Stimulated activated CD8-positive, alpha-beta memory T cell treated with anti-CD3 and anti-CD28 coated beads, Interleukin-4, amount 100 ng/mL, for 1 hour (primary cell): ENCODE data around the gene RIMS3.

Source experiments
- DNase-seq, 2 donors: peaks; one replicate each; pipeline ENCODE4 v3.0.0-alpha.2; 2020; ENCODE audit warnings: low read depth in 2 of 2, low spot score in 1 of 2

RIMS3 gene

DNA sequence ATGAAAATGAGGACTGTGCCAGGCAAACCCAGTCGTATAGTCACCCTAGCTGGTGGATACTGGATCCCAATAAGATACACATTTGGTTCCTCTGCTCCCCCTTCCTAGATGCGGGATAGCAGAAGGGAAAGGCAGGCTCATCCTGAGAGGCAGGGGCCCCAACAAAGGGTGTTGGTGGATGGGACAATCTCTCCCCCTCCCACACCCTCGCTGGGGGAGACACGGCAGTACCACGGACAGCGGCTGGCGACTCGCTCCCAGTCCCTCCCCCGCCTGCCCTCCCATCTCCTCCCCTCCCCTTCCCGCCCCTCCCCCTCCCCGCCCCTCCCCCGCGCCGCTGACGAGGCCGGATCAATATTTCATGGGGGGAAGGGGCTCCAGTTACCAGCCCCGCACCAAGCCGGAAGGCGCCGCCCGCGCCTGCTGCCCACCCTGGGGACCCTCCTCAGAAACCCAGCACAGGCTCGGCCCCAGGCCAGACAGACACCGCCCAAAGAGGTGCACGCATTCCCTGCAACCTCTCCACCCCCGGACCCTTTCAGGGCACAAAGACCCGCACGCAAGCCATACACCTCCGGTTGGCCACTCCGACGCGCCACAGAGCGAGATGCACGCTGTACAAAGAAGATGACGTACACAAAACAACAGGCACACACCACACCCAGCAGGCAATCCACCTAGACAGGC lies 11.5 kb downstream of the RIMS3 start:
- DNase-seq, result no peak

DNA sequence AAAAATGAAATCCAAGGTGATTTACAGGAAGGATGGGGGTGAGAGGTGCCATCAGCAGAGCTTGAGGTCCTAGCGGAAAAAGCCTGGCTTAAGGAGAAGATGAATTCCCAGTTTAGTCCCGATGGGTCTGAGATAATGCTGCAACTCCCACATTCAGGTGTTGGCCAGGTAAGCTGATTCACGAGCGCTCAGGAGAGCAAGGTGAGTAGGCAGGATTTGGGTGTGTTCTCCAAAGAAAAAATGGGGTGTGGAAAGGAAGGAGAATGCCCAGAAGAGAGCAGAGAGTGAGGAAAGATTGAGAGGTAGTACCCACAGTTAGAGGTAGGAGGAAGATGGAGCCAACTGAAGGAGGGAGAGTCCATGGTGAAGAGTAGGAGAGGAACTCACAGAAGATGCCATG lies 12.5 kb downstream of the RIMS3 start:
- DNase-seq, result no peak

DNA sequence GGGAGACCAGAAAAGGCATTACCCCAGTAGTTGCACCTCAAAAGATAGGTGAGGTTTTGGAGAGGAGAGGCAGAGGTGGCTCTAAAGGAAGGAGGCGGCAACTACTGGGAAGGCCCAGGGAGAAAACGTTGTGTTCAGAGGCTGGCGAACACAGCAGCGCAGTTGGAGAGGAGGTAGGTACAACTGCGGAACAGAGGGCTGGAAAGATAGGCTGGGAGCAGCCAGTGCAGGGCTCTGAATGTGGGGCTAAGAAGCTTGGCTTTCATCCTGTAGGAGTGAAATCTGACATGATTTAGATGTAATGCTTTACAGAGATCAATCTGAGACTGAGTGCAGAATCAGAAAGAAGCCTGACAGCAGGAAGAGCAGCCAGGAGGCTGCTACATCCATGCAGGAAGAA lies 13.0 kb downstream of the RIMS3 start:
- DNase-seq, result no peak

DNA sequence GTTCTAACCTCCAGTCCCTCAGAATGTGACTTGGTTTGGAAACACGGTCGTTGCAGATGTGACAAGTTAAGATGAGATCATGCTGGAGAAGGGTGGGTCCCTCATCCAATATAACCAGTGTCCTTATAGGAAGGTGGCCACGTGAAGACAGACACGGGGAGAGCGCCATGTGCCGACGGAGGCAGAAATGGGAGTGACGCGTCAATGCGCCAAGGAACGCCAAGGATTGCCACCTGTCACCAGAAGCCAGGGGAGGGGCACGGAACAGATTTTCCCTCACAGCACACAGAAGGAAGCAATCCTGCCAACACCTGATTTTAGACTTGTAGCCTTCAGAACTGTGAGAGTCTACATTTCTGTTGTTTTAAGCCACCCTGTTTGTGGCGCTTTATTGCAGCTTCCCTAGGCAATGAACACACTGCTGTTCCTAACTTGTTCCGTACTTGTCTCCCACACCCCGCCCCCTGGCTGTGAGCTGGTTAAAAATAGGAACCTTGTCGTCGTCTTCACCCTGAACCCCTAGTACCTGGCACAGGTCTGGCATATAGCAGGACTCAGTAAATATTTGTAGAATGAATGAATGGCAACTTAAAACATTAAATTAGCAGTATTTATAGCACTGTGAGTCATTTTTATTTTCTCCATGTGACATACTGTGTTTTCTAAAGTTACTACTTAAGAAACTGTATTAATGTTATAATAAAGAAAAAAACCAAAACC lies 14.2 kb downstream of the RIMS3 start:
- DNase-seq, result no peak

DNA sequence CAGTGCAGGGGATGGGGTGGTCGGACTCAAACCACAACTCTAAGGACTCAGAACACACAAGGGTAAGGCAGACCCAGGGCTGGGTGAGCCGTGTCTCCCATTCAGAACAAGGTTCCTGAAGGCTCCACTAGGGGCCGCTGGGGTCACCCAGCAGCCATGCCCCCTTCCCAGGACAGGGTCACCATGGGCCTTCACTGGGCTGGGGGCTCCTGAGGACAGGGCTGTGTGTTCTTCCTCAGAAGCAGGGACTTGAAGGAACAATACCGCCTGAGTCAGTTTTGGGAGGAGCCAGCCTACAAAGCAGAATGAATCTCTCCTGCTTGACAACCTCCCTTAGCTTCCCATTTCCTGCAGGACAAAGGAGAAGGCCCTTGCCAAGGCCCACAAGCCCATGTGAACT lies 15.4 kb downstream of the RIMS3 start:
- no peak for DNase-seq

DNA sequence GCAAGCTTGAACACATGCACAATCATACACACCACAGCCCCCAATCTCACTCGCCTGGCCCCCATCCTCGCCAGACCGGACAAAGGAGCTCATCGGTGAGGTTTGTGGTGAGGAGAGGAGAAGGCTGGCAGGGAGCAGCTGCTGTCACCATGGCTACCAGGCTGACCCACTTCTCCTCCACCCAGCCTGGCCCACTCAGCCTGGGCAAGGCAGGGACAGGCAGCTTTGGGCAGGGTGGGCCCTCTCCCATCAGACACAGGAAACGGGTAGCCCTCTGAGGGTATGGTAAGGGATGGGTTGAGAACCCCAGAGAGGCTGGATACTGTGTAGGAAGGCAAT lies 15.9 kb downstream of the RIMS3 start:
- DNase-seq, result no peak

DNA sequence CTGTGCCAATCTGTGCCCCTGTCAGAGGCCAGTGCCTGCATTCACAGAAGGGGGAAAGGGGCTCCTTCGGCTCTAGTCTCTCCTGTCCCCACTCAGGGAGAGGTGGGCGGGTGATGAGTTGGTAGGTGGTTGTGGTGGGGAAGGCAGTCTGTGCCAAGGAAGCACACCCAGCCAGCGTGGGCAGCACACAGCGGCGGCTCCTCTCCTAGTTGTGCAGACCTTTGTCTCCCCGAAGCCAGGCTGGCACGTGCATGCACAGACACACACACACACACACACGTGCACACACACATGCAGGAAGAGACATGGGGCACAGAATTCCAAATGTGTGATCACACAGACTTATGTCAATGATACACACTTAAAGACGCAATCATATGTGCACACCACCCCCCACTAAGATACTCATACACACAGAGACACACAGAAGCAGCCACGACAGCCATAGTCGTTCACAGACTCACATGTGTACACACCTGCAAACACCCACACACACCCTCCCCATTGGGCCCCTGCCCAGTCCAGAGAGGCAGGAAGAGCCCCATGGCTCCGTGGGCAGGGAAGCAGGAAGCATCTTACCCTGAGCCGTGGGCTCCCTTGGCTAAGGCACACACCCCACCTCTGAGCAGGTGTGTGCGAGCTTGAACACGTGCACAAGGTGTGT lies 16.4 kb downstream of the RIMS3 start:
- DNase-seq, result no peak

DNA sequence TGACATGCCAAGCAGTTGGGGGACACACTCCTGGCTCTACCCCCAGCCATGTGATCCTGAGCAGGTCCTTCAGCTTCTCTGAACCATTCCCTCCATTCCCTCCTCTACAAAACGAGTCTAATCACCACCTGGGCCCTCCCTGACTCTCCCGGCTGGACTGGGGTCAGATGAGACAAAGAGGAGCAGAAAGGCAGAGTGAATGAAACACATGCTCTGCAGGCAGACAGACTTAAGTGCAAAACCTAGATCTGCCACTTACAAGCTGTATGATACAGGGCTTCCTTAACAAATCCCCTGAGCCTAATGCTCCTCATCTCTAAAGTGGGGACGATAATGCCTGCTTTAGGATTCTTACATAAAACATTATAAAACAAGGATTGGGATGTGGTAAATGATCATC lies 17.3 kb downstream of the RIMS3 start:
- DNase-seq, result no peak

DNA sequence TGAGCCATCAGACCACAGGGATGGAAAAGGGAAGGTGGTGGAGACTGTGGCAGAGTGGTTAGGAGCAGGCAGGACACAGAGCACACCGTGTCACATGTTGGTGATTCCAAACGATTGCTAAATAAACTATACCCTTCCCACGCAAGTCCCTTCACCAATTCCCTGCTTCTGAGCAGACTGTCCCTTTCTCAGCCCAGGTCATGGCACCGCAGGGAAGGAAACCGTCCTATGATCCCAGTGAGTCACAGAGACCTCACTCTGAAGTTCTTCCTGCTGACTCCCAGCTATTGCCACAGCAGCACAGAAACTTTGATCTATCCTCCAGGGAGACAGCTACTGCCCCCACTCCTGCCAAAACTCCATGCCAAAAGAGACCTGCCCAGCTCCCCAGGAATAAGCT lies 19.2 kb downstream of the RIMS3 start:
- no peak for DNase-seq

DNA sequence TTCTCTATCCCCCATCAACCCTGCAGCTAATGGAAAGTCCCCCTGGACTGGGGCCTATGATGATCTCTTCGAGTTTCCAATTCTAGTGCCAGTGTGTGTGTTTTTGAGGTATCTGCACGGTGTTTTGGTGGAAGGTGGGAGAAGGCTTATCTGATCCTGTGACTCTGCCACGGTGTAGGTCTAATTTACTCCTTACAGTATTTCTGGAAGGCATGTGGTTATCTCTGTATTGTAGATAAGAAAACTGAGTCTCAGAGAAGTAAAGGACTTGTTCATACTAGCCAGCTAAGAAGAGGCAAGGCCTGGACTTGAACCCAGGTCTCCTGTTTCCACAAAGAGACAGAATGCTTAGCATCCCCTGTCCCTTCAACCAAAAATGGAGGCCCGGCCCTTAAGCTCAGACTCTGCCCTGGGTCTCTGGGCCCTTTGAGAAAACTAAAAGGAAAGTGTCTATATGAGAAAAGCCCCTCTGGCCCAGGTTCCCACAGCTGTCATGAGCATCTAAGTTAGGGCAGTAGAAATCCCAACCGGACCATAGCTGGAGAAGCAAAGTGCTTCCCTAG lies 20.3 kb downstream of the RIMS3 start:
- no peak for DNase-seq

DNA sequence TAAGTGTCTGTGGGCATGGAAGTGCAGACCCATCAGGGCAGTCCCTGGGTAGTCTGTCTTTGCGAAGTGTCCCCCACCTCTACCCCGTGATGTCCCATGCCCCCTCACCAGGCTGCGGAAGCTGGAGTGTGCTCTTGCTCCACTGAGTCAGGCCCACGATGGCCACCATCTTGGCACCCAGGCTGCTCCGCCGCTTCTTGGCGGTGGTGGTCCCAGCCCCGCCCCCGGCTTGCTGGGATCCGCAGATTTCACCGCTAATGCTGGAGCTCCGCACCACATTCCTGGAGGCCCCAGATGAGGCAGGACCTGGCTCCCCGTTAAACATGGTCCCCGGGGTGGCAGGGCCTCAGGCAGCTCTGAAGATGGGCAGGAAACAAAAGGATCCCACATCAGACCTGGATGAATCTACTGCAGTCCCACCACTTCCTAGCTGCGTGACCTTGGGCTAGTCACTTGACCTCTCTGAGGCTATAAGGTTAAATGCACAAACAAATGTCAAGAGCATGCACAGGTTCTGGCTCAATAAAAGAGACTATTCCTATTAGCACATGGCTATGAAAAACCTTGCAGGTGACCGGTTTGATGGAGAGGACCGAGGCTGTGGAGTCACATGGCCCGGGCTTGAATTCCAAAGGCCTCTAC lies 23.8 kb downstream of the RIMS3 start:
- DNase-seq, result no peak

DNA sequence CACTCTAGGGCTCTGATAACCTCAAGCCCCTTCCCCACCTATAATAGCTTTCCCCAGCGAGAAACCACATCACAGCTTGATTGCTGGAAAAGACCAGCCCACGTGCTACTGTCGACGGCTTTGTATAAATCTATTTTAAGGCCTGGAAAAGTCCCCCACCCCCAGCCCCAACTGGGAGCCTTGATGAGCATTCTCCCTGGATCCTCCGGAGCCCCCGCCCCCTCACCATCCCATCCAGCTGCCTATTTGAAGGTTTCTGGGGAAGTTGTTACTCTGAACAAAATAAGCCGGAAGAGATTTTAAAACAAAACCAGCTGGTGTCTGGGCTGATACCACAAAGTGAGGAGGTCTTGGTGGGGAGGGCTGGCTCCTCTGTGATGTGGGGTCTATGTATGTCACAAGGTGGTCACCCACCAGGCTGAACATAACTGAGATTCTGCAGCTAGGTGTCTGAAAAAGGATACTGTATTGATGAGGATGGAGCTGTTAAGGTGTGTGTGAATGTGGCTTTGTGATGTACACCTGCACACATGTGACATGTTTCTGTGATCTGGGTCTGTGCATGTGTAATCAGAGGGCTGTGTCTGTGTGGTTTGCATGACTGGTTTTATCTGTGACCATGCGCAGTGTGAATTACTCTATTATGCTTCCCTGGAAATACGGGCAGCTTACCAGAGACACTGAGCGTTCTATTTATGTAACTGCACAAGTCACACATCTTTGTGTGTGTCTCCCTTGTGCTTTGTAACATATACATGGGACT lies 25.0 kb downstream of the RIMS3 start:
- DNase-seq, result no peak

DNA sequence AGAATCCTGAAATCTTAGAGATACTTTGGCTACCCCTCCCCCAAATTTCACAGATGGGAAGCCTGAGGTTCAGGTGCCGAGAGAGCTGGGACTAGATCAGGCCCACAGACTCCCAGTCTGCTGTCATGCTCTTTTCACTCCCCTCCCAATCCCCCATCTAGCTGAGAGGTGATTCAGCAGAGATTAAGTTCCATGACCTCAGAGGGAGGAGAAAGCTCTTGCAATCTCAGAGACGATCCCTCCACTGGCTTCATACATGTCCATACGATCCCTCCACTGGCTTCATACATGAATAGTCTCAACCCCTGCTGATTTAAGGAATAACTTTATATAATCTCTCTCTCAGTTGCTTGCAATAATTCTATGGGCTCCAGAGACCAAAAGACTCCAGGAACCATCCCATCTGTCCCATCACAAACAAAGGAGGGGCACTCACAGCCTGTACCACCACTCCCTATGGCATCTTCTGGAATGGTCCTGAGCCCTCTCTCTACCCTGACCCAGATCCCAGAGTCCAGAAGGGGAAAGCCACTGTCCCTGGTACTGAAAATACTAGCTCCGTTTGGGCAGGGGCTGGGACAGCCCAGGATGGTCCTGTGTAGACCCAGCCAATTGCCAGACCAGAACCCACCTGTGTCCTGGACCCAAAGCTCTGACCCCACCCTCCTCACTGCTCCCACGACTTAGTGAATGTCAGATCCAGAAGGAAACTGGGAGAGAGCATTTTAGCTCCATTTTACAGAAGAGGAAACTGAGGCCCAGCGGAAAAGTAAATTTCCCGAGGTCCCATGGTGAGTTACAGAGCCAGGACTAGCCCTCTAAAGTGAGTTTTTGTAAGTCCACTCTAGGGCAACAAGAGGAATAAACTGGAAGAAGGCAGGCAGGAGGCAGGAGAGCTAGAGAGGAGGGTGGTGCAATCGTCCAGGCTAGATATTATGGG lies 27.1 kb downstream of the RIMS3 start:
- DNase-seq, result no peak

DNA sequence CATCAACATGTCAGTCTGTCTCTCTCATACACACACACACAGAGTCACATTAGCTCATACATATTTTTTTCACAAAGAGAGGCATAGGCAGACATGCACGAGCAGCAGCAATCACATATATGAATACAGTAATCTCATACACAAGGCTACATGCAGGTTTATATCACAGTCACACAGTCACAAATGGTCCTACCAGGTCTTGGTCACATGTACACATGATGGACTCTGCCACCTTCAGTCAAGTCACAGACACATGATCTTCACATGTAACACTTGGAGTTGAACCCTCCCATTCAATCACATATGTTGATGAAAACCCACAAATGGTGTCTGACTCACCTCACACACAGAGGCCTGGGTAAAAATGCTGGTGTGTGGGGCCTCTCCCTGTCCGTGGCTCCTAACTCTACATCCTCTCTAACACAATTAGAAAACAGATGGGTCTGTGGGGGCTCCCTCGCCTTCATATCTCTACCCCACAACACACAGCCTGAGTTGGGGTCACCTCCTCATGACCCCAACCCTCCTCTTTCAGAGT lies 27.9 kb downstream of the RIMS3 start:
- DNase-seq, result no peak

DNA sequence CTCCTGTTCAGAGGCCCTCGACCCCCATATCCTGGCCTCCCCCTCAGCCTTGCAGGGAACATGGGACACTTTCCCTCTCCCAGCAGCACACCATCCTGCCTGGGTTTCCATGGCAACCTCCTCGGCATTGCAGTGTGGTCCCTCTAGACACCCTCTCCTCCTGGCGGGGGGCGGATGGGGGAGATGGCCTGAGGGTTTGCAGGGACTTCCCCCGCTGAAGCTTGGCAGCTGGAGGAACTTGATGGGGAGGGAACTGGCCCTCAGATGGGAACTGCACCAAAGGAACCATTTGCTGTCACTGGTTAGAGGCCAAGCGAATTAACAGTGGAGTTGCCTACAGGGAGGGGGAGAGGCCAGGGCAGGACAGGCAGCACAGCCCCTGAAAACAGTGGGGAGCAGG lies 28.7 kb downstream of the RIMS3 start:
- DNase-seq, result no peak

DNA sequence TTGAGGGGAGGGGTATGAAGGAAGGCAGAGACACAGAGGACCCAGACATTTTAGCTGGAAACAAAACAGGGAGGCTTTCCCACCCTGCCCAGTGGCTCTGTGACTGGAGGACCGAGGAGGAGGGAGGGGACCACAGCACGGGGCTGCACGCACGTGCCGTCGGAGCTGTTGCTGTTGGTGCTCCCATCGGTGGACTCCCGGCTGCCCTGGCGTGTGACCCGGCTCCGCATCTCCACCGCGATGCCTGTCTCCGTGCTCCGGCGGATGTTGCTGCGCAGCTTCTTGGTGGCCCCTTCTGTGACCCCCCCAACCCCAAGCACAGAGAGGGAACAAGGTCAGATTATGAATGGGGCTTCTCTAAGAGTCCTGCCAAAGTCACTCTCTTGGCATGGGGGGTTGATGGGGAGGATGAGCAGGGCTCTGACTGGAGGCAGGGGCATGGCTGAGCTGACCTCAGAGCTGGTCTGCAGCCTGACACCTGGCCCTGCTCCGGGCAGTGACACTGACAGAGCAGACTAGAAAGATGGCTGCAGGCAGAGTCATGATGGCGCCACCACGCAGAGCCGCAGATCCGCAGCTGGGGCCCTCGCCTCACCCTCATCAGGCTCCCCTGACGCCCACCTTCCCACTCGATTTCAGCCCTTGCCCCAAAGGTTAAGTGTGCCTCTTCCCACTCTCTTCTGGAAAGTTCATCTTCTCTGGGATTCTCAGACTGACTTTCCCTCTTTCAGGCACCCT lies 29.6 kb downstream of the RIMS3 start:
- no peak for DNase-seq

DNA sequence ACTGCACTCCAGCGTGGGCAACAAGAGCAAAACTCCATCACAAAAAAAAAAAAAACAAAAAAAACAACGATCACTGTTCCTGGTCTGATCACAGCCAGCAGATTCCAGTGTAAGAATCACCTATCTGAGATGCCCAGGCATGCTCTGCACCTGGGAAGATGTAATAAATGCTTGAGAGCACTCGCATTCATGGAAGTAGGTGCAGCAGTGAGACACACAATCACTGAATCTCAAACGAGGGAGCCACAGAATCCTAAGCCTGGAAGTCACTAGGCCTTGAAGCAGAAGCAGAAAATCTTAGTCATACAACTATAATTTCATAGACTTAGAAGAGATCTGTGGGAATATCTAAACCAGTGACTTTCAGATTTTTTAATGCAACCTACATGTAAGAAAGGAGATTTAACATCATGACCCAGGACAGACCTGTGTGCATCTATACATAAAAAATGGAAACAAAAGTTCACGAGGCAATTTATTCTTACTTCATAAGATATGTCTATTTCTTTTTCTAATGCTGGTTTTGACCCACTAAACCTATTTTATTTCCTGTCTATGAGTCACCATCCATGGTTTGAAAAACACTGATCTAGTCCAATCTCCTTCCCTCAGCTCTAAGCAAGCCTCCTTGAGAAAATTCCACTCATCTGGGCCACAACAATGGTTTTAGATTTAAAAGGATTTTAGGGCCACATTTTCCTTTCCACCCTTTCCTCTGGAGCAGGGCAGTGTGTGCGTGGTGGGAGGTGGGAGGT lies 30.4 kb downstream of the RIMS3 start:
- DNase-seq, result no peak

DNA sequence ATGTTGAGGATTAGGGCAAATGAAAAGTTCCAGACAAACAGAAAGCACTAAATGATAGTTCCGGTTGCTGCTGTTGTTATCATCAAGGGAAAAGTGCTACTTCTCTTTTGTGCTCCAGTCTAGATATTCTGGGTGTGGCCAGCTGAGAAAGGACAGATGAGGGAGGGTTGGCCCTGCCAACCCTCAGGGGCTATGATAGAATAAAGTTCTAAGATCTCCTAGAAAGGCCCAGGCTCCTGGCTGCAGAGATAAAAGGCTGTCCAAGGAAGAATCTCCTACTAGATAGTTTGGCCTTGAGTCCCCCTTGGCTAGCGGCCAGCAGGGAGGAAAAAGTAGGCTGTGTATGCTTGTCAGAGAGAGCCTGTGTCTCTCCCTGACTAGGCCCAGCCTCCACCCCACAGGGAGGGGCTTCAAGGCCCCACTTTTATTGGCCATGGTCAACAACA lies 31.5 kb downstream of the RIMS3 start:
- DNase-seq, result no peak
